HG02885 (cell line): ENCODE results near the gene ELAVL3.
"Not testable (repeated sequence)": the region's sequence is repeated elsewhere in the genome, so short reads cannot be mapped to it uniquely, and the experiment has no call there.

Experiments
- ATAC-seq: cut with Tn5 transposase; IDR thresholded peaks from one replicate; pipeline ENCODE4 v1.9.1; 2021; ENCODE audit warnings: mild to moderate bottlenecking; ENCODE audit not compliant: unreplicated experiment, poor library complexity

The ELAVL3 gene

GRCh38 chr19:11461453-11461852 is 19.4 kb downstream of the ELAVL3 start:
- no peak for ATAC-seq

- no peak for ATAC-seq
Observed at GRCh38 chr19:11460207-11460606, 20.6 kb downstream of the ELAVL3 start.

GRCh38 chr19:11458912-11459311 is 21.9 kb downstream of the ELAVL3 start:
- not testable (repeated sequence) for ATAC-seq

GRCh38 chr19:11458236-11458900 is 22.5 kb downstream of the ELAVL3 start:
- no peak for ATAC-seq

- ATAC-seq: no peak
Observed at GRCh38 chr19:11457831-11458230, 23.0 kb downstream of the ELAVL3 start.

- ATAC-seq: no peak
Observed at GRCh38 chr19:11457115-11457514, 23.7 kb downstream of the ELAVL3 start.

- ATAC-seq: no peak
Observed at GRCh38 chr19:11456659-11457058, 24.2 kb downstream of the ELAVL3 start.

- ATAC-seq: not testable (repeated sequence)
Observed at GRCh38 chr19:11455233-11455554, 25.7 kb downstream of the ELAVL3 start.

GRCh38 chr19:11453468-11454341 is 27.1 kb downstream of the ELAVL3 start:
- ATAC-seq: no peak

- no peak for ATAC-seq
Observed at GRCh38 chr19:11452620-11453310, 28.1 kb downstream of the ELAVL3 start.

- no peak for ATAC-seq
Observed at GRCh38 chr19:11451871-11452619, 28.8 kb downstream of the ELAVL3 start.

- no peak for ATAC-seq
Observed at GRCh38 chr19:11451327-11451870, 29.4 kb downstream of the ELAVL3 start.

- no peak for ATAC-seq
Observed at GRCh38 chr19:11450570-11451326, 30.1 kb downstream of the ELAVL3 start.

GRCh38 chr19:11448923-11449554 is 31.8 kb downstream of the ELAVL3 start:
- ATAC-seq: no peak

GRCh38 chr19:11448410-11448809 is 32.4 kb downstream of the ELAVL3 start:
- ATAC-seq: no peak

GRCh38 chr19:11447347-11448262 is 33.2 kb downstream of the ELAVL3 start:
- no peak for ATAC-seq

GRCh38 chr19:11446652-11447301 is 34.1 kb downstream of the ELAVL3 start:
- ATAC-seq: no peak

- no peak for ATAC-seq
Observed at GRCh38 chr19:11446271-11446651, 34.6 kb downstream of the ELAVL3 start.
